HEK293 (cell line): ENCODE data around the gene IP6K3.

Experiments
- CTCF ChIA-PET: fragments of 350-600 bp; formaldehyde crosslinking; extraction: SDS; loops from one replicate; lab custom pipeline; 2021; ENCODE audit warnings: antibody characterized with exemption; lab: Yijun Ruan, JAX
- POLR2A ChIA-PET: fragments of 300-600 bp; formaldehyde crosslinking; extraction: SDS; loops from one replicate; lab custom pipeline; 2020; ENCODE audit warnings: antibody characterized with exemption, inconsistent platforms; lab: Yijun Ruan, JAX
- H3K27ac ChIP-seq: fragments of 200-500 bp; sonication (Bioruptor generic); 2 replicates; pipeline ENCODE4 v1.5.1; 2014; ENCODE audit warnings: low read depth, low read length, control low read depth, inconsistent platforms; ENCODE audit errors: extremely low read depth
- H3K36me3 ChIP-seq, 2 experiments: fragments of 200-500 bp in 1 of 2; sonication (Bioruptor generic) in 1 of 2; 1 replicate in 1 of 2; 2 replicates in 1 of 2; pipeline ENCODE4 v1.5.1; 2014 to 2017; ENCODE audit warnings: inconsistent platforms in 2 of 2, low read length in 2 of 2; ENCODE audit not compliant: control insufficient read depth in 2 of 2, insufficient read depth in 1 of 2
- H3K4me1 ChIP-seq: fragments of 200-500 bp; sonication (Bioruptor generic); 2 replicates; pipeline ENCODE4 v1.5.1; 2014; ENCODE audit warnings: mild to moderate bottlenecking, low read length, inconsistent platforms; ENCODE audit not compliant: control insufficient read depth, insufficient read depth
- H3K4me3 ChIP-seq: 2 replicates; pipeline ENCODE4 v1.5.1; 2011; ENCODE audit warnings: low read depth, mild to moderate bottlenecking, control low read depth, low read length, moderate library complexity
- H3K9me3 ChIP-seq: fragments of 200-500 bp; sonication (Bioruptor generic); 2 replicates; pipeline ENCODE4 v1.5.1; 2014; ENCODE audit warnings: low read depth, low read length, inconsistent platforms; ENCODE audit not compliant: control insufficient read depth, insufficient read depth
- GLIS1 ChIP-seq: fragments of 450-650 bp; formaldehyde crosslinking; IDR thresholded peaks from 2 replicates; pipeline ENCODE4 v1.5.1; 2016; ENCODE audit warnings: missing biosample characterization, missing genetic modification characterization
- INSM2 ChIP-seq: fragments of 450-650 bp; formaldehyde crosslinking; IDR thresholded peaks from 2 replicates; pipeline ENCODE4 v1.5.1; 2016; ENCODE audit warnings: missing biosample characterization, missing genetic modification characterization
- MZF1 ChIP-seq: fragments of 450-650 bp; formaldehyde crosslinking; IDR thresholded peaks from 2 replicates; pipeline ENCODE4 v1.5.1; 2017; ENCODE audit warnings: missing biosample characterization, missing genetic modification characterization, borderline replicate concordance
- PRDM10 ChIP-seq: fragments of 450-650 bp; formaldehyde crosslinking; IDR thresholded peaks from 2 replicates; pipeline ENCODE4 v1.5.1; 2016; ENCODE audit warnings: missing biosample characterization, missing genetic modification characterization
- SCRT2 ChIP-seq: fragments of 450-650 bp; formaldehyde crosslinking; IDR thresholded peaks from 2 replicates; pipeline ENCODE4 v1.5.1; 2016; ENCODE audit warnings: missing biosample characterization, missing genetic modification characterization
- ZNF133 ChIP-seq: fragments of 450-650 bp; formaldehyde crosslinking; IDR thresholded peaks from 2 replicates; pipeline ENCODE4 v1.5.1; 2016; ENCODE audit warnings: missing biosample characterization, missing genetic modification characterization
- ZNF155 ChIP-seq: fragments of 450-650 bp; formaldehyde crosslinking; IDR thresholded peaks from 2 replicates; pipeline ENCODE4 v1.5.1; 2016; ENCODE audit warnings: missing biosample characterization, missing genetic modification characterization
- ZNF174 ChIP-seq: fragments of 450-650 bp; formaldehyde crosslinking; IDR thresholded peaks from 2 replicates; pipeline ENCODE4 v1.5.0; 2017; ENCODE audit warnings: missing biosample characterization, mild to moderate bottlenecking, missing genetic modification characterization
- ZNF292 ChIP-seq: fragments of 450-650 bp; formaldehyde crosslinking; IDR thresholded peaks from 2 replicates; pipeline ENCODE4 v1.5.1; 2016; ENCODE audit warnings: low read depth, missing biosample characterization, missing genetic modification characterization, borderline replicate concordance
- ZNF600 ChIP-seq: fragments of 450-650 bp; formaldehyde crosslinking; IDR thresholded peaks from 2 replicates; pipeline ENCODE4 v1.5.1; 2016; ENCODE audit warnings: missing biosample characterization, missing genetic modification characterization
- ZNF664 ChIP-seq: fragments of 450-650 bp; formaldehyde crosslinking; IDR thresholded peaks from 2 replicates; pipeline ENCODE4 v1.5.1; 2016; ENCODE audit warnings: missing biosample characterization, missing genetic modification characterization
- ZNF747 ChIP-seq: fragments of 450-650 bp; formaldehyde crosslinking; IDR thresholded peaks from 2 replicates; pipeline ENCODE4 v1.5.1; 2016; ENCODE audit warnings: missing biosample characterization, missing genetic modification characterization
- ZSCAN16 ChIP-seq: fragments of 450-650 bp; formaldehyde crosslinking; IDR thresholded peaks from 2 replicates; pipeline ENCODE4 v1.5.1; 2016; ENCODE audit warnings: missing biosample characterization, missing genetic modification characterization
- TF ChIP-seq, protein P1 (sequence below): fragments of 450-650 bp; formaldehyde crosslinking; IDR thresholded peaks from 2 replicates; pipeline ENCODE4 v1.5.1; 2016; ENCODE audit warnings: missing biosample characterization, missing genetic modification characterization

Gene IP6K3

GRCh38 chr6:33776764-33777163 is 30.1 kb upstream of the IP6K3 start (continued):
- no peak for TF ChIP-seq ZNF174
- no peak for TF ChIP-seq ZNF747 (tag by site-specific recombination)
- no peak for TF ChIP-seq INSM2 (tag by site-specific recombination)
- no peak for TF ChIP-seq ZNF600 (tag by site-specific recombination)
- TF ChIP-seq, protein P1, sequence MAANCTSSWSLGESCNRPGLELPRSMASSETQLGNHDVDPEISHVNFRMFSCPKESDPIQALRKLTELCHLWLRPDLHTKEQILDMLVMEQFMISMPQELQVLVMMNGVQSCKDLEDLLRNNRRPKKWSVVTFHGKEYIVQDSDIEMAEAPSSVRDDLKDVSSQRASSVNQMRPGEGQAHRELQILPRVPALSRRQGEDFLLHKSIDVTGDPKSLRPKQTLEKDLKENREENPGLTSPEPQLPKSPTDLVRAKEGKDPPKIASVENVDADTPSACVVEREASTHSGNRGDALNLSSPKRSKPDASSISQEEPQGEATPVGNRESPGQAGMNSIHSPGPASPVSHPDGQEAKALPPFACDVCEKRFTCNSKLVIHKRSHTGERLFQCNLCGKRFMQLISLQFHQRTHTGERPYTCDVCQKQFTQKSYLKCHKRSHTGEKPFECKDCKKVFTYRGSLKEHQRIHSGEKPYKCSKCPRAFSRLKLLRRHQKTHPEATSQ (tag by site-specific recombination), result no peak
- no peak for TF ChIP-seq ZNF664 (tag by site-specific recombination)
- TF ChIP-seq ZNF133 (tag by site-specific recombination), result no peak
- no peak for TF ChIP-seq ZNF292 (tag by site-specific recombination)
- TF ChIP-seq GLIS1 (tag by site-specific recombination), result no peak

DNA sequence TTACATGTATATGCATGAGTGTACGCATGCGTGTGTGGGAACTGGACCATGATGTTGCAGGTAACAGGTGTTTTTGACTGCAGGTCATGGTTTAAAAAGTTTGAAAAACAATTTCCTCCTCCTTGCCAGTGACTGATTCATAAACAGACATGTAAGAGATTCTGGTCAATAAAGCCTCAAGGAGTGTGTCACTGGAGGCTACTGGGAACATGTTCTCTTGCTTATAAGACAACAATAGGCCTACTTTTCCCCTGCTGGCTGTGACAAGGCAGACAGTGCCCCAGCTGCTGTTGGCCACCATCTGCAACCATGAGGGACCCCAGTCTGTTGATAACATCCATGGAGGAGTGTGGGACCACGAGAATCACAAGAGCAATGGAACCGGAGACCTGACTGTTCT is 29.5 kb upstream of the IP6K3 start:
- H3K4me1 ChIP-seq, result peaks cover 2% of the 10 kb centered on the region
- no peak overlapping the region for H3K27ac ChIP-seq
- H3K4me3 ChIP-seq, result no peak overlapping the region
- peaks cover 10 to 89% of the 10 kb centered on the region in 2 experiments for H3K36me3 ChIP-seq
- H3K9me3 ChIP-seq, result no peaks in the 10 kb centered on the region
- TF ChIP-seq MZF1 (tag by site-specific recombination) (no peak), ZSCAN16 (tag by site-specific recombination) (no peak), PRDM10 (tag by site-specific recombination) (no peak), SCRT2 (tag by site-specific recombination) (0 out of 2 replicates have a peak, but pooled peaks have one; percentile 24)
- POLR2A ChIA-PET, result no interaction called here
- CTCF ChIA-PET, result no interaction called here

DNA sequence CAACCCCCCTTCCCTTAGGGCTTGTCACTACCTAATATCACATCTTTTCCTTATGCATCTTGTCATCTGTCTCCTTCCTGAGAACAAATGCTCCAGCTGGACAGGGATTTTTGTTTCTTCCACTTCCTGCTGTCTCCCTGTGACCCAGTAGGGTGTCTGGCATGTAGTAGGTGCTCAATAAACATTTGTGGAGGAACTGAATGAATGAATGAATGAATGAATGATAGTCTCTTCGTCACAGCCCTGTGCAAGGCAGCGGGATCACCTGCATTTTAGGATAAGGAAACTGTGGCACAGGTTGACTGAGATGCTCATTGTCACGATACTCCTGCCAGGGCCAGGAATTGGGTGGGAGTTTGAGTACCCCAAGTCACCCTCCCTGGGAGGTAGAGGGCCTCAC is 28.1 kb upstream of the IP6K3 start:
- H3K4me3 ChIP-seq, result no peak overlapping the region
- TF ChIP-seq ZNF155 (tag by site-specific recombination) (no peak), ZNF664 (tag by site-specific recombination) (peak; percentile 88)
- H3K27ac ChIP-seq, result no peak overlapping the region
- peaks cover 10 to 75% of the 10 kb centered on the region in 2 experiments for H3K36me3 ChIP-seq
- ChIA-PET POLR2A (no interaction called here), CTCF (interaction anchor here (6.0 kb wide), 1 partner anchor 252 kb away, joined by 80 read pairs; no protein-coding TSS in a partner anchor)
- H3K4me1 ChIP-seq, result peaks cover 5% of the 10 kb centered on the region
- H3K9me3 ChIP-seq, result no peaks in the 10 kb centered on the region
